T-helper 1 cell treated with Interleukin-12 subunit alpha and Interleukin-12 subunit beta and Interleukin-4 antibody, amounts not matched to agents 30 μg/mL and 1 μg/mL, for 36 hours (primary cell): ENCODE data around the gene GALR1.

Experiments used
- H3K27ac Mint-ChIP-seq: one replicate; pipeline ENCODE4 v1.8.0; 2021; ENCODE audit warnings: mild to moderate bottlenecking, mixed read lengths
- H3K27me3 Mint-ChIP-seq: one replicate; pipeline ENCODE4 v1.8.0; 2021; ENCODE audit warnings: low read depth, mixed read lengths
- H3K36me3 Mint-ChIP-seq: one replicate; pipeline ENCODE4 v1.8.0; 2021; ENCODE audit warnings: low read depth, mixed read lengths
- H3K4me1 Mint-ChIP-seq: one replicate; pipeline ENCODE4 v1.8.0; 2021; ENCODE audit warnings: low read depth, mixed read lengths
- H3K4me3 Mint-ChIP-seq: one replicate; pipeline ENCODE4 v1.8.0; 2021; ENCODE audit warnings: mild to moderate bottlenecking, moderate library complexity, mixed read lengths
- H3K9me3 Mint-ChIP-seq: one replicate; pipeline ENCODE4 v1.8.0; 2021; ENCODE audit warnings: mixed read lengths

The GALR1 gene

DNA sequence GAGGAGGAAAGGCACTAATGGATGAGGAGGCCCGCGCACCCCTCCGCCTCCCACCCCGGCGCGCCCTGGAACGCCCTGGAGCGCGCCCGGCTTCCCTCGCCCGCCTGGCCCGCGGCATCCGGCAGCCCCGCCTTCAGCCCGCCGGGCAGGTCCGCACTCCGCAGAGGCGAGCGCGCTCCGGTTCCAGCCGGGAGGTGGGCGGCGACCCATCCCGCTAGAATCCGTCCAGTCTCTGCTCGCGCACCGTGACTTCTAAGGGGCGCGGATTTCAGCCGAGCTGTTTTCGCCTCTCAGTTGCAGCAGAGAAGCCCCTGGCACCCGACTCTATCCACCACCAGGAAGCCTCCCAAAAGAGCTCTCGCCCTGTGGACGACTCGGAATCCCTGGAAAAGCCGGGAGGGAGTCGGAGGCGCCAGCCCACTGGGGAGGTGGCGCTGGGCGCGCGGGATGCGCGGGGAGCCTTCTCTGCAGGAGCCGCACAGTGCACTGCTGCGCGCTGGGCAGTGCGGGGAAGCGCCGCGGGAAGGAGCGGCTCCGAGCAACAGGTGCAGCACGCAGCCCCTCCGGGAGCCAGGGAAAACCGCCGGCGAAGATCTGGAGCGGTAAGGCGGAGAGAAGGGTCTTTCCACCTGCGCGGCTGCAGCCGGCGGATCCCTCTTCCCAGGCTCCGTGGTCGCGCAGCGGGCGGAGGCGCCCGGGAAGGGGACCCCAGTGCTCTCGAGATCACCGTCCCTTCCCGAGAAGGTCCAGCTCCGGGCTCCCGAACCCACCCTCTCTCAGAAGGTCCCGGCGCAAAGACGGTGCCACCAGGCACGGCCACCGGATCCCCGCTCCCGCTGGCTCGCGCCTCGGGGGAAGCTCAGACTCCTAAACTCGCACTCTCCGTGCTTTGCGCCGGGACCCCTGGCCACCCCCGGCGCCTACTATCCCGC lies at the start of gene GALR1:
Gene GALR1 (plus strand): TSS at position 280 of the 932 bp plus-strand sequence. CDS start 701 bp downstream, outside the sequence.
- peak within 1 kb of the TSS; percentile 34 for H3K27ac Mint-ChIP-seq

GRCh38 chr18:77201506-77201905 lies 48.1 kb upstream of the GALR1 start:
- Mint-ChIP-seq H3K36me3 (no peaks in the 10 kb centered on the region), H3K9me3 (no peaks in the 10 kb centered on the region), H3K4me3 (no peak overlapping the region), H3K27me3 (peaks cover 7% of the 10 kb centered on the region), H3K4me1 (peaks cover 5% of the 10 kb centered on the region), H3K27ac (no peak overlapping the region)

More for the DNA sequence above, at the start of gene GALR1:
- Mint-ChIP-seq H3K4me1 (peaks cover 9% of the 10 kb centered on the region), H3K36me3 (no peaks in the 10 kb centered on the region), H3K4me3 (peak within 1 kb of the TSS; percentile 44), H3K27me3 (peaks cover 74% of the 10 kb centered on the region), H3K9me3 (peaks cover 28% of the 10 kb centered on the region)

GRCh38 chr18:77202329-77202728 lies 47.3 kb upstream of the GALR1 start:
- Mint-ChIP-seq H3K4me1 (peaks cover 7% of the 10 kb centered on the region), H3K27ac (no peak overlapping the region), H3K9me3 (no peaks in the 10 kb centered on the region), H3K4me3 (no peak overlapping the region), H3K36me3 (no peaks in the 10 kb centered on the region), H3K27me3 (peaks cover 5% of the 10 kb centered on the region)

- Mint-ChIP-seq H3K27ac (no peak overlapping the region), H3K36me3 (no peaks in the 10 kb centered on the region), H3K4me3 (no peak overlapping the region), H3K27me3 (peaks cover 5% of the 10 kb centered on the region), H3K4me1 (peaks cover 11% of the 10 kb centered on the region), H3K9me3 (no peaks in the 10 kb centered on the region)
These were observed 46.6 kb upstream of the GALR1 start for GRCh38 chr18:77203071-77203470.

- H3K27ac Mint-ChIP-seq = no peak overlapping the region
- H3K4me3 Mint-ChIP-seq = no peak overlapping the region
- no peaks in the 10 kb centered on the region for H3K36me3 Mint-ChIP-seq
- H3K9me3 Mint-ChIP-seq = no peaks in the 10 kb centered on the region
- H3K27me3 Mint-ChIP-seq = peaks cover 5% of the 10 kb centered on the region
- H3K4me1 Mint-ChIP-seq = peaks cover 17% of the 10 kb centered on the region
These were observed 45.8 kb upstream of the GALR1 start for GRCh38 chr18:77203851-77204250.

DNA sequence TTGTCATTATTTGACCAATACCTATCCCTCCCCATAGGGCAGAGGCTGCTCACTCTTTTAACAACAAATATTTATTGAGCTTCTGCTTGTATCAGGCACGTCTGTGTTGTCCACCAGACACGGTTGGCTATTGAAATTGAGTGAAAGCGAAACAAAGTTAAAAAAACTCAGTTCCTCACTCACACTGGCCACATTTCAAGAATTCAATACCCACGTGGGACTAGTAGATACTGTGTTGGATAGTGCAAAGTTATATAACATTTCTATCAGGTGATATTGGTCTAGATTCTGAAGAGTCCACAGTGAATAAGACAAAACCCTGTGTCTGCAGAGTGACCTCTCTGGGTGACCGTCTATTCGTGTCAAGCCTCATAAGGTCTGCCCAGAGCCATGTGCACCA lies 43.9 kb upstream of the GALR1 start:
- no peak overlapping the region for H3K27ac Mint-ChIP-seq
- no peaks in the 10 kb centered on the region for H3K36me3 Mint-ChIP-seq
- no peaks in the 10 kb centered on the region for H3K9me3 Mint-ChIP-seq
- H3K27me3 Mint-ChIP-seq = no peaks in the 10 kb centered on the region
- H3K4me3 Mint-ChIP-seq = no peak overlapping the region
- H3K4me1 Mint-ChIP-seq = peaks cover 33% of the 10 kb centered on the region

GRCh38 chr18:77206676-77207374 lies 42.8 kb upstream of the GALR1 start:
- no peaks in the 10 kb centered on the region for H3K9me3 Mint-ChIP-seq
- no peaks in the 10 kb centered on the region for H3K27me3 Mint-ChIP-seq
- H3K36me3 Mint-ChIP-seq = no peaks in the 10 kb centered on the region
- peaks cover 43% of the 10 kb centered on the region for H3K4me1 Mint-ChIP-seq
- no peak overlapping the region for H3K27ac Mint-ChIP-seq
- H3K4me3 Mint-ChIP-seq = no peak overlapping the region

- peak overlapping the region; percentile 30 for H3K4me3 Mint-ChIP-seq
- H3K27ac Mint-ChIP-seq = peak overlapping the region; percentile 17
- no peaks in the 10 kb centered on the region for H3K9me3 Mint-ChIP-seq
These were observed 42.1 kb upstream of the GALR1 start for GRCh38 chr18:77207540-77207939.

GRCh38 chr18:77208964-77209363 lies 40.7 kb upstream of the GALR1 start:
- no peaks in the 10 kb centered on the region for H3K9me3 Mint-ChIP-seq
- peak overlapping the region; percentile 92 for H3K27ac Mint-ChIP-seq
- peaks cover 41% of the 10 kb centered on the region for H3K4me1 Mint-ChIP-seq
- no peaks in the 10 kb centered on the region for H3K36me3 Mint-ChIP-seq
- H3K27me3 Mint-ChIP-seq = no peaks in the 10 kb centered on the region
- peak overlapping the region; percentile 82 for H3K4me3 Mint-ChIP-seq

More at GRCh38 chr18:77207540-77207939, 42.1 kb upstream of the GALR1 start:
- Mint-ChIP-seq H3K36me3 (no peaks in the 10 kb centered on the region), H3K4me1 (peaks cover 44% of the 10 kb centered on the region), H3K27me3 (no peaks in the 10 kb centered on the region)

GRCh38 chr18:77209587-77209986 lies 40.1 kb upstream of the GALR1 start:
- Mint-ChIP-seq H3K4me1 (peaks cover 41% of the 10 kb centered on the region), H3K9me3 (no peaks in the 10 kb centered on the region), H3K36me3 (no peaks in the 10 kb centered on the region), H3K27me3 (no peaks in the 10 kb centered on the region), H3K27ac (peak overlapping the region; percentile 69), H3K4me3 (peak overlapping the region; percentile 82)

DNA sequence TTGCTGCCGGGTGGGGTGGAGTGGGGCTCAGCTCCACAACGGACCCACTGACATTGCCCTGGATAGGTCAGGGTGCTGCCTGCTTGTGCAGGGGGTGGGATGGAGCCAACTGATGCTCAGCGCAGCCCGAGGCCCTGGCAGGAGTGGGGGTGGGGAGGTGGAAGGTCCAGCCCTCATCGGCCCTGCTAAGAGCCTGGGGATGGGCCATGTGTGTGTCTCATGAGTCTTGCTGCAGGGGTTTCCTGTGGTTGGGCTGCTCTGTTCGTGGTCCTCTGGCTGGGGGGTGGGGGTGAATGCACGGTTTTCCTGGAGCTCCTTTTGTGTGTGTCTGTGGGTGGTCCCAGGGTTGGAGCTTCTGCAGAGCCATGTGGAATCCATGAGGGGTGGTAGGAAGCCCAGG lies 39.4 kb upstream of the GALR1 start:
- H3K27me3 Mint-ChIP-seq = no peaks in the 10 kb centered on the region
- no peaks in the 10 kb centered on the region for H3K9me3 Mint-ChIP-seq
- H3K4me3 Mint-ChIP-seq = no peak overlapping the region
- no peaks in the 10 kb centered on the region for H3K36me3 Mint-ChIP-seq
- H3K27ac Mint-ChIP-seq = peak overlapping the region; percentile 52
- H3K4me1 Mint-ChIP-seq = peaks cover 41% of the 10 kb centered on the region

DNA sequence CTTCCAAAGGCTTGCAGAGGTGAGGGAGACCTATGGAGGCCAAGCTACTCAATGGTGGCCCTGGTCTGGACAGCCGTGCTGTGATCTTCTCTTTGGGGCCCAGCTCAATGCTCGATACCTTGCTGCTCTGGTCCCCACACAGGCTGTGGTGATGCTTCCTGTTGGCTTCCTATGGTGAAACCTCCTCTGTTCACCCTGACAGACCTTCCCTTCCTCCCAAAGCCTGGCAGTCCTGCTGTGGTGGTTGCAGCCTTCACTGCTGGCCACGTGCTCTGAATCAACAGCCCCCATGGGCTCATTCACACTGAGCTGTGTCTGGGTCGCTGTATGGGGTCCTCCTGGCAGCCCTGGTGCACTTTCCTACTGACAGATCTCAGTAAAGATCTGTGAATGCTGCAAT lies 31.0 kb upstream of the GALR1 start:
- no peak overlapping the region for H3K4me3 Mint-ChIP-seq
- no peak overlapping the region for H3K27ac Mint-ChIP-seq
- H3K4me1 Mint-ChIP-seq = peaks cover 2% of the 10 kb centered on the region
- peaks cover 6% of the 10 kb centered on the region for H3K27me3 Mint-ChIP-seq
- H3K36me3 Mint-ChIP-seq = no peaks in the 10 kb centered on the region
- H3K9me3 Mint-ChIP-seq = no peaks in the 10 kb centered on the region

GRCh38 chr18:77220726-77221125 lies 28.9 kb upstream of the GALR1 start:
- Mint-ChIP-seq H3K27me3 (peaks cover 6% of the 10 kb centered on the region), H3K9me3 (no peaks in the 10 kb centered on the region), H3K4me1 (peaks cover 2% of the 10 kb centered on the region), H3K27ac (no peak overlapping the region), H3K36me3 (no peaks in the 10 kb centered on the region), H3K4me3 (no peak overlapping the region)

DNA sequence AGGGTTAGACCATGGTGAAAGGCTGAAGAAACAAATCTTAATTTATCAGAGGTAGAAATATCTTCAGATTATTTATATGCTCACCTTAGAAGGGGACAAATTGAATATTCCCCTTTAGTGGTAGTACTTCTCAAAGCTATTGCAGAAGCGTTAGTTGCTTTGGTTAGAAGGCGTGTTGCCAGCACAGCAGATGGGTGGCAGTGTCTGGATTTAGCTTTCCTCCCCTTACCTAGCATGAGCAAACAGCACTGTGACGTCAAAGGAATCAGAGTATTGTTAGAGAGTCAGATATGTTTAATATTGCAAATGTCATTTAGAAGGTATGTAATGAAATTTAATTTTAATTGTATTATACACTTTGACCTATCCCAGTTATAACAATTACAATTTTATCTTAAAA lies 27.2 kb upstream of the GALR1 start:
- H3K27me3 Mint-ChIP-seq = peaks cover 6% of the 10 kb centered on the region
- no peaks in the 10 kb centered on the region for H3K36me3 Mint-ChIP-seq

DNA sequence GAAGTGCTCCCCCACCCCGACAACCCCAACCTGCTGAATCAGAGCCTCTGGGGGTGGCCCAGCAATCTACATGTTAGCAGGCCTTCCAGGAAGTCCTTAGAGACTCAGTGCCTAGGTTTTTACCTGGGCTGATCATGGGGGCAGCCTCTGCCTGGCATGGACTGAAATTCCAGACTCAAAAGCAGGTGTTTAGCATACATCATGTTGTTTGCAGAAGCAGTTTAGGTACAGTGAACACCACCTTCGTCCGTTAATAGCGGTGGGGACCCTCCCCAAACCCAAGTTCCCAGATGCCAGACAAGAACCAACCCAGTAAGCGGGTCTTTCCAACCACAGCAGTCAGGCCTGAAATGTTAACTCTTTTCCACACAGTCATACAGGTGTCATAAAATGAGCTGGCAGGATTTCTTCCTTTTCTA lies 26.4 kb upstream of the GALR1 start:
- no peaks in the 10 kb centered on the region for H3K9me3 Mint-ChIP-seq
- peaks cover 2% of the 10 kb centered on the region for H3K4me1 Mint-ChIP-seq
- peaks cover 12% of the 10 kb centered on the region for H3K27me3 Mint-ChIP-seq
- no peaks in the 10 kb centered on the region for H3K36me3 Mint-ChIP-seq
- no peak overlapping the region for H3K27ac Mint-ChIP-seq
- H3K4me3 Mint-ChIP-seq = no peak overlapping the region

More for the DNA sequence above, 27.2 kb upstream of the GALR1 start:
- Mint-ChIP-seq H3K4me1 (peaks cover 2% of the 10 kb centered on the region), H3K27ac (no peak overlapping the region), H3K4me3 (no peak overlapping the region), H3K9me3 (no peaks in the 10 kb centered on the region)
